Measurements from ENCODE around the gene PDE4D.

Gene PDE4D

GRCh38 chr5:59157068-59157467, 736.5 kb downstream of the PDE4D start:
- DNase-seq = no peak

GRCh38 chr5:59152701-59153245, 740.8 kb downstream of the PDE4D start:
- DNase-seq = no peak

- DNase-seq = no peak
These were observed 742.2 kb downstream of the PDE4D start for GRCh38 chr5:59151162-59151889.

- DNase-seq = no peak
These were observed 743.7 kb downstream of the PDE4D start for GRCh38 chr5:59149827-59150226.

GRCh38 chr5:59149271-59149670, 744.3 kb downstream of the PDE4D start:
- no peak for DNase-seq

- DNase-seq = no peak
These were observed 746.8 kb downstream of the PDE4D start for GRCh38 chr5:59146729-59147128.

- DNase-seq = no peak
These were observed 749.6 kb downstream of the PDE4D start for GRCh38 chr5:59143926-59144333.

GRCh38 chr5:59142927-59143326, 750.6 kb downstream of the PDE4D start:
- no peak for DNase-seq

- no peak for DNase-seq
These were observed 751.4 kb downstream of the PDE4D start for GRCh38 chr5:59142138-59142537.

GRCh38 chr5:59140133-59140532, 753.4 kb downstream of the PDE4D start:
- no peak for DNase-seq

GRCh38 chr5:59139695-59140094, 753.8 kb downstream of the PDE4D start:
- DNase-seq = no peak

- no peak for DNase-seq
These were observed 755.0 kb downstream of the PDE4D start for GRCh38 chr5:59138509-59138908.

- DNase-seq = no peak
These were observed 755.7 kb downstream of the PDE4D start for GRCh38 chr5:59137846-59138245.

GRCh38 chr5:59136549-59136948, 757.0 kb downstream of the PDE4D start:
- no peak for DNase-seq

GRCh38 chr5:59134471-59135163, 758.9 kb downstream of the PDE4D start:
- DNase-seq = no peak

GRCh38 chr5:59133764-59134261, 759.7 kb downstream of the PDE4D start:
- no peak for DNase-seq

GRCh38 chr5:59132131-59132530, 761.4 kb downstream of the PDE4D start:
- no peak for DNase-seq

- DNase-seq = no peak
These were observed 763.1 kb downstream of the PDE4D start for GRCh38 chr5:59130431-59130830.

- DNase-seq = no peak
These were observed 764.8 kb downstream of the PDE4D start for GRCh38 chr5:59128646-59129290.

- DNase-seq = no peak
These were observed 766.6 kb downstream of the PDE4D start for GRCh38 chr5:59126708-59127573.

GRCh38 chr5:59126016-59126707, 767.4 kb downstream of the PDE4D start:
- no peak for DNase-seq

Measured in 8988T (cell line).